Trophoblast cell (in vitro differentiated cells and primary cell): ENCODE data around the gene EFCAB9.

Experiments
- DNase-seq, 2 donors: peaks; one replicate each; pipeline ENCODE4 v3.0.0-alpha.2; 2016
- H2AFZ ChIP-seq: 2 replicates; pipeline ENCODE4 v1.6.1; 2013; ENCODE audit warnings: low read length, moderate library complexity, mild to moderate bottlenecking; ENCODE audit not compliant: insufficient read depth, poor library complexity
- H2AK5ac ChIP-seq: 2 replicates; pipeline ENCODE4 v1.6.1; 2013; ENCODE audit warnings: mild to moderate bottlenecking, low read length
- H2BK120ac ChIP-seq: 2 replicates; pipeline ENCODE4 v1.6.1; 2013; ENCODE audit warnings: low read length, mild to moderate bottlenecking, moderate library complexity; ENCODE audit not compliant: insufficient read depth, poor library complexity
- H2BK12ac ChIP-seq: 2 replicates; pipeline ENCODE4 v1.6.1; 2013; ENCODE audit warnings: mild to moderate bottlenecking, low read length, moderate library complexity
- H2BK5ac ChIP-seq: 2 replicates; pipeline ENCODE4 v1.6.1; 2013; ENCODE audit warnings: low read length, low read depth, moderate library complexity, mild to moderate bottlenecking; ENCODE audit not compliant: poor library complexity
- H3K14ac ChIP-seq: 2 replicates; pipeline ENCODE4 v1.6.1; 2013; ENCODE audit warnings: mild to moderate bottlenecking, low read length
- H3K18ac ChIP-seq: 2 replicates; pipeline ENCODE4 v1.6.1; 2013; ENCODE audit warnings: mild to moderate bottlenecking, low read length
- H3K23ac ChIP-seq: 2 replicates; pipeline ENCODE4 v1.6.1; 2013; ENCODE audit warnings: low read length
- H3K27ac ChIP-seq: 2 replicates; pipeline ENCODE4 v1.5.1; 2013; ENCODE audit warnings: low read depth, mild to moderate bottlenecking, inconsistent platforms, low read length, moderate library complexity
- H3K27me3 ChIP-seq: 2 replicates; pipeline ENCODE4 v1.6.1; 2013; ENCODE audit warnings: inconsistent platforms, mild to moderate bottlenecking, low read length, moderate library complexity; ENCODE audit not compliant: insufficient read depth
- H3K36me3 ChIP-seq, 2 experiments: 1 replicate in 1 of 2; 2 replicates in 1 of 2; pipeline ENCODE4 v1.6.1; 2013; ENCODE audit warnings: low read length in 2 of 2, mild to moderate bottlenecking in 2 of 2, moderate library complexity in 1 of 2; ENCODE audit not compliant: insufficient read depth in 2 of 2, control insufficient read depth in 1 of 2
- H3K4ac ChIP-seq: 2 replicates; pipeline ENCODE4 v1.6.1; 2013; ENCODE audit warnings: low read depth, mild to moderate bottlenecking, low read length, moderate library complexity
- H3K4me1 ChIP-seq, 2 experiments: 1 replicate in 1 of 2; 2 replicates in 1 of 2; pipeline ENCODE4 v1.6.1; 2013; ENCODE audit warnings: low read length in 2 of 2, mild to moderate bottlenecking in 2 of 2, moderate library complexity in 1 of 2; ENCODE audit not compliant: insufficient read depth in 2 of 2, control insufficient read depth in 1 of 2
- H3K4me2 ChIP-seq: 2 replicates; pipeline ENCODE4 v1.6.1; 2013; ENCODE audit warnings: inconsistent platforms, mild to moderate bottlenecking, low read length, moderate library complexity
- H3K4me3 ChIP-seq: 2 replicates; pipeline ENCODE4 v1.5.1; 2013; ENCODE audit warnings: mild to moderate bottlenecking, low read depth, low read length, inconsistent platforms
- H3K79me1 ChIP-seq: one replicate; pipeline ENCODE4 v1.6.1; 2013; ENCODE audit warnings: low read length
- H3K79me2 ChIP-seq: 2 replicates; pipeline ENCODE4 v1.6.1; 2013; ENCODE audit warnings: low read length, mild to moderate bottlenecking; ENCODE audit not compliant: control insufficient read depth, insufficient read depth, poor library complexity
- H3K9ac ChIP-seq: 2 replicates; pipeline ENCODE4 v1.6.1; 2013; ENCODE audit warnings: mild to moderate bottlenecking, low read length
- H3K9me3 ChIP-seq: 2 replicates; pipeline ENCODE4 v1.6.1; 2013; ENCODE audit warnings: low read depth, mild to moderate bottlenecking, control low read depth, inconsistent platforms, low read length; ENCODE audit not compliant: insufficient read depth
- H4K12ac ChIP-seq: 2 replicates; pipeline ENCODE4 v1.6.1; 2013; ENCODE audit warnings: low read depth, mild to moderate bottlenecking, low read length, moderate library complexity
- H4K8ac ChIP-seq: 2 replicates; pipeline ENCODE4 v1.6.1; 2013; ENCODE audit warnings: low read depth, mild to moderate bottlenecking, low read length, moderate library complexity
- H4K91ac ChIP-seq: one replicate; pipeline ENCODE4 v1.6.1; 2013; ENCODE audit warnings: low read depth, mild to moderate bottlenecking, low read length, moderate library complexity
- WGBS: extraction: QIAGEN DNeasy Blood & Tissue Kit; methylation state at CpG from one replicate; pipeline ENCODE4 v1.1.7; 2013; ENCODE audit warnings: missing lambda C conversion rate; ENCODE audit not compliant: insufficient read length, insufficient coverage; ENCODE audit errors: extremely low coverage; 5-methylcytosine and 5-hydroxymethylcytosine counted together

The EFCAB9 gene

GRCh38 chr5:172209714-172210113 is 15.7 kb downstream of the EFCAB9 start:
- no peak for DNase-seq
- Histone ChIP-seq H3K4me3 (no peak overlapping the region), H3K9me3 (no peaks in the 10 kb centered on the region), H3K18ac (no peak overlapping the region), H3K14ac (no peak overlapping the region), H2AFZ (no peak overlapping the region), H2BK5ac (no peak overlapping the region), H4K8ac (no peak overlapping the region), H3K9ac (no peak overlapping the region), H3K27me3 (no peaks in the 10 kb centered on the region), H3K4me2 (no peak overlapping the region), H2BK120ac (no peak overlapping the region), H3K79me1 (no peaks in the 10 kb centered on the region), H4K91ac (no peak overlapping the region), H2AK5ac (no peak overlapping the region), H3K36me3 (peaks cover 9 to 11% of the 10 kb centered on the region in 2 experiments), H3K27ac (no peak overlapping the region), H3K4me1 (no peaks in the 10 kb centered on the region), H2BK12ac (no peak overlapping the region), H4K12ac (no peak overlapping the region), H3K79me2 (no peaks in the 10 kb centered on the region), H3K23ac (no peak overlapping the region), H3K4ac (no peak overlapping the region)
- WGBS = no CpG with 5 or more reads among the region's 2 CpGs

GRCh38 chr5:172211676-172212075 is 17.7 kb downstream of the EFCAB9 start:
- Histone ChIP-seq H2BK12ac (no peak overlapping the region), H2AK5ac (no peak overlapping the region), H3K79me1 (no peaks in the 10 kb centered on the region), H3K4ac (no peak overlapping the region), H4K12ac (no peak overlapping the region), H4K91ac (no peak overlapping the region), H3K4me2 (no peak overlapping the region), H2AFZ (no peak overlapping the region), H3K36me3 (peaks cover 9 to 14% of the 10 kb centered on the region in 2 experiments), H2BK5ac (no peak overlapping the region), H2BK120ac (no peak overlapping the region), H3K14ac (no peak overlapping the region), H3K27ac (no peak overlapping the region), H3K18ac (no peak overlapping the region), H3K23ac (no peak overlapping the region), H3K79me2 (peaks cover under 1% of the 10 kb centered on the region), H3K4me3 (no peak overlapping the region), H3K9me3 (no peaks in the 10 kb centered on the region), H3K9ac (no peak overlapping the region), H4K8ac (no peak overlapping the region), H3K27me3 (no peaks in the 10 kb centered on the region), H3K4me1 (peaks cover 0 to 2% of the 10 kb centered on the region in 2 experiments)
- no CpG with 5 or more reads among the region's 8 CpGs for WGBS
- DNase-seq = no peak

- H2BK120ac ChIP-seq = no peak overlapping the region
- peaks cover 1% of the 10 kb centered on the region for H3K79me2 ChIP-seq
- no peak overlapping the region for H2AK5ac ChIP-seq
- DNase-seq = no peak
- no peak overlapping the region for H3K18ac ChIP-seq
- H4K91ac ChIP-seq = no peak overlapping the region
- no peak overlapping the region for H3K4ac ChIP-seq
- H2AFZ ChIP-seq = no peak overlapping the region
- no peak overlapping the region for H4K8ac ChIP-seq
- H3K9me3 ChIP-seq = no peaks in the 10 kb centered on the region
- no peak overlapping the region for H3K9ac ChIP-seq
- H3K4me1 ChIP-seq = peaks cover 0 to 4% of the 10 kb centered on the region in 2 experiments
- H3K27me3 ChIP-seq = no peaks in the 10 kb centered on the region
- H3K4me3 ChIP-seq = no peak overlapping the region
- H2BK12ac ChIP-seq = no peak overlapping the region
- H3K4me2 ChIP-seq = no peak overlapping the region
- H3K36me3 ChIP-seq = peaks cover 12 to 15% of the 10 kb centered on the region in 2 experiments
- no peak overlapping the region for H2BK5ac ChIP-seq
- no peak overlapping the region for H4K12ac ChIP-seq
- no peak overlapping the region for H3K23ac ChIP-seq
- no peak overlapping the region for H3K14ac ChIP-seq
- no CpG with 5 or more reads among the region's 4 CpGs for WGBS
- no peaks in the 10 kb centered on the region for H3K79me1 ChIP-seq
- H3K27ac ChIP-seq = no peak overlapping the region
Measured at GRCh38 chr5:172213126-172213525, 19.2 kb downstream of the EFCAB9 start.

- H3K4me1 ChIP-seq = peaks cover 0 to 4% of the 10 kb centered on the region in 2 experiments
- H3K9ac ChIP-seq = no peak overlapping the region
- H3K18ac ChIP-seq = no peak overlapping the region
- H2AFZ ChIP-seq = no peak overlapping the region
- peaks cover 11 to 18% of the 10 kb centered on the region in 2 experiments for H3K36me3 ChIP-seq
- H3K23ac ChIP-seq = no peak overlapping the region
- no peak overlapping the region for H3K4ac ChIP-seq
- WGBS = no CpG with 5 or more reads among the region's 3 CpGs
- no peak overlapping the region for H4K12ac ChIP-seq
- no peak overlapping the region for H3K14ac ChIP-seq
- no peak overlapping the region for H4K91ac ChIP-seq
- H3K79me2 ChIP-seq = peaks cover 1% of the 10 kb centered on the region
- H3K4me2 ChIP-seq = no peak overlapping the region
- H3K79me1 ChIP-seq = no peaks in the 10 kb centered on the region
- H2BK12ac ChIP-seq = no peak overlapping the region
- H3K9me3 ChIP-seq = no peaks in the 10 kb centered on the region
- no peak overlapping the region for H3K27ac ChIP-seq
- H2BK120ac ChIP-seq = no peak overlapping the region
- H3K4me3 ChIP-seq = no peak overlapping the region
- H3K27me3 ChIP-seq = no peaks in the 10 kb centered on the region
- no peak overlapping the region for H2AK5ac ChIP-seq
- no peak overlapping the region for H2BK5ac ChIP-seq
- no peak overlapping the region for H4K8ac ChIP-seq
- DNase-seq = peak; percentile 19 to 66
Measured at GRCh38 chr5:172216345-172216744, 22.4 kb downstream of the EFCAB9 start.
